ENCODE data around the gene PLN.

Gene PLN

GRCh38 chr6:118537574-118537973 lies 10.5 kb upstream of the PLN start:
- DNase-seq (ENCODE audit: low read depth): no peak

GRCh38 chr6:118542184-118542952 lies 5.7 kb upstream of the PLN start:
- peak; percentile 65 for DNase-seq (ENCODE audit: low read depth)

GRCh38 chr6:118544105-118544504 lies 4.0 kb upstream of the PLN start:
- DNase-seq (ENCODE audit: low read depth): no peak

GRCh38 chr6:118546164-118546879 lies 1.8 kb upstream of the PLN start:
- no peak for DNase-seq (ENCODE audit: low read depth)

- DNase-seq (ENCODE audit: low read depth): no peak
Observed at GRCh38 chr6:118546880-118547218, 1.2 kb upstream of the PLN start.

- no peak for DNase-seq (ENCODE audit: low read depth)
Observed at GRCh38 chr6:118548613-118549012, 517 bp downstream of the PLN start.

- peak; percentile 47 for DNase-seq (ENCODE audit: low read depth)
Observed at GRCh38 chr6:118551063-118552053, 3.3 kb downstream of the PLN start.

GRCh38 chr6:118553132-118553531 lies 5.0 kb downstream of the PLN start:
- DNase-seq (ENCODE audit: low read depth): no peak

- DNase-seq (ENCODE audit: low read depth): no peak
Observed at GRCh38 chr6:118554698-118555097, 6.6 kb downstream of the PLN start.

- DNase-seq (ENCODE audit: low read depth): no peak
Observed at GRCh38 chr6:118558464-118559217, 10.5 kb downstream of the PLN start.

- no peak for DNase-seq (ENCODE audit: low read depth)
Observed at GRCh38 chr6:118559659-118560058, 11.6 kb downstream of the PLN start.

GRCh38 chr6:118562248-118562647 lies 14.2 kb downstream of the PLN start:
- DNase-seq (ENCODE audit: low read depth): no peak

- DNase-seq (ENCODE audit: low read depth): no peak
Observed at GRCh38 chr6:118562959-118563358, 14.9 kb downstream of the PLN start.

GRCh38 chr6:118565311-118565960 lies 17.3 kb downstream of the PLN start:
- no peak for DNase-seq (ENCODE audit: low read depth)

GRCh38 chr6:118567974-118568373 lies 19.9 kb downstream of the PLN start:
- no peak for DNase-seq (ENCODE audit: low read depth)

- no peak for DNase-seq (ENCODE audit: low read depth)
Observed at GRCh38 chr6:118569498-118569897, 21.4 kb downstream of the PLN start.

GRCh38 chr6:118571121-118571520 lies 23.0 kb downstream of the PLN start:
- no peak for DNase-seq (ENCODE audit: low read depth)

GRCh38 chr6:118574051-118574865 lies 26.2 kb downstream of the PLN start:
- no peak for DNase-seq (ENCODE audit: low read depth)

- no peak for DNase-seq (ENCODE audit: low read depth)
Observed at GRCh38 chr6:118577972-118578371, 29.9 kb downstream of the PLN start.

GRCh38 chr6:118578617-118579016 lies 30.5 kb downstream of the PLN start:
- DNase-seq (ENCODE audit: low read depth): no peak
